ENCODE measurements around the gene LMX1B.

Gene LMX1B

GRCh38 chr9:126658201-126658825 is 44.6 kb downstream of the LMX1B start:
- DNase-seq (ENCODE audit: low read depth in 1 of 2, low spot score in 1 of 2), result no peak

- DNase-seq (ENCODE audit: low read depth in 1 of 2, low spot score in 1 of 2), result no peak
These were observed 45.3 kb downstream of the LMX1B start for GRCh38 chr9:126658956-126659555.

GRCh38 chr9:126661122-126661520 is 47.4 kb downstream of the LMX1B start:
- DNase-seq (ENCODE audit: low read depth in 1 of 2, low spot score in 1 of 2), result no peak

GRCh38 chr9:126661521-126662251 is 48.0 kb downstream of the LMX1B start:
- DNase-seq (ENCODE audit: low read depth in 1 of 2, low spot score in 1 of 2), result no peak

- DNase-seq (ENCODE audit: low read depth in 1 of 2, low spot score in 1 of 2), result no peak
These were observed 49.9 kb downstream of the LMX1B start for GRCh38 chr9:126663661-126664072.

- DNase-seq (ENCODE audit: low read depth in 1 of 2, low spot score in 1 of 2), result no peak
These were observed 51.3 kb downstream of the LMX1B start for GRCh38 chr9:126664900-126665643.

GRCh38 chr9:126665644-126666035 is 51.9 kb downstream of the LMX1B start:
- DNase-seq (ENCODE audit: low read depth in 1 of 2, low spot score in 1 of 2), result no peak

- DNase-seq (ENCODE audit: low read depth in 1 of 2, low spot score in 1 of 2), result no peak
These were observed 52.6 kb downstream of the LMX1B start for GRCh38 chr9:126666155-126666803.

- DNase-seq (ENCODE audit: low read depth in 1 of 2, low spot score in 1 of 2), result no peak
These were observed 53.7 kb downstream of the LMX1B start for GRCh38 chr9:126667190-126668055.

GRCh38 chr9:126668058-126668457 is 54.3 kb downstream of the LMX1B start:
- no peak for DNase-seq (ENCODE audit: low read depth in 1 of 2, low spot score in 1 of 2)

- DNase-seq (ENCODE audit: low read depth in 1 of 2, low spot score in 1 of 2), result no peak
These were observed 55.4 kb downstream of the LMX1B start for GRCh38 chr9:126669108-126669507.

GRCh38 chr9:126670270-126670669 is 56.5 kb downstream of the LMX1B start:
- no peak for DNase-seq (ENCODE audit: low read depth in 1 of 2, low spot score in 1 of 2)

GRCh38 chr9:126671381-126671831 is 57.7 kb downstream of the LMX1B start:
- no peak for DNase-seq (ENCODE audit: low read depth in 1 of 2, low spot score in 1 of 2)

- no peak for DNase-seq (ENCODE audit: low read depth in 1 of 2, low spot score in 1 of 2)
These were observed 58.3 kb downstream of the LMX1B start for GRCh38 chr9:126671983-126672382.

- DNase-seq (ENCODE audit: low read depth in 1 of 2, low spot score in 1 of 2), result no peak
These were observed 59.0 kb downstream of the LMX1B start for GRCh38 chr9:126672634-126673284.

- DNase-seq (ENCODE audit: low read depth in 1 of 2, low spot score in 1 of 2), result no peak
These were observed 60.1 kb downstream of the LMX1B start for GRCh38 chr9:126673689-126674364.

GRCh38 chr9:126674365-126675146 is 60.8 kb downstream of the LMX1B start:
- no peak for DNase-seq (ENCODE audit: low read depth in 1 of 2, low spot score in 1 of 2)

GRCh38 chr9:126675147-126675467 is 61.4 kb downstream of the LMX1B start:
- no peak for DNase-seq (ENCODE audit: low read depth in 1 of 2, low spot score in 1 of 2)
